ENCODE data around the gene GJB4.

The GJB4 gene

GRCh38 chr1:34779962-34780361, 20.4 kb downstream of the GJB4 start:
- DNase-seq = no peak

GRCh38 chr1:34780528-34780927, 21.0 kb downstream of the GJB4 start:
- no peak for DNase-seq

- DNase-seq = peak; percentile 76
Measured at GRCh38 chr1:34781071-34781843, 21.7 kb downstream of the GJB4 start, which contains the start of gene GJB3. GJB3 (plus strand) TSS chr1:34781214; CDS start chr1:34784763, 3,549 bp downstream.

- peak; percentile 55 for DNase-seq
Measured at GRCh38 chr1:34781844-34782391, 22.4 kb downstream of the GJB4 start.

GRCh38 chr1:34784751-34785221, 25.2 kb downstream of the GJB4 start:
- no peak for DNase-seq

GRCh38 chr1:34785231-34785874, 25.8 kb downstream of the GJB4 start:
- no peak for DNase-seq

GRCh38 chr1:34785875-34786470, 26.4 kb downstream of the GJB4 start:
- no peak for DNase-seq

GRCh38 chr1:34786521-34787325, 27.2 kb downstream of the GJB4 start:
- DNase-seq = peak; percentile 89

GRCh38 chr1:34787461-34788420, 28.2 kb downstream of the GJB4 start:
- no peak for DNase-seq

- no peak for DNase-seq
Measured at GRCh38 chr1:34790985-34791384, 31.4 kb downstream of the GJB4 start.

GRCh38 chr1:34792424-34792823, 32.9 kb downstream of the GJB4 start:
- DNase-seq = no peak

GRCh38 chr1:34792868-34793727, 33.6 kb downstream of the GJB4 start, which contains the start of gene GJA4:
GJA4 (plus strand) TSS chr1:34792999; CDS start chr1:34794214, 1,215 bp downstream.
- DNase-seq = no peak

- no peak for DNase-seq
Measured at GRCh38 chr1:34794001-34794789, 34.7 kb downstream of the GJB4 start.

GRCh38 chr1:34794790-34795180, 35.2 kb downstream of the GJB4 start:
- no peak for DNase-seq

GRCh38 chr1:34795916-34796315, 36.4 kb downstream of the GJB4 start:
- no peak for DNase-seq

- no peak for DNase-seq
Measured at GRCh38 chr1:34796990-34797389, 37.5 kb downstream of the GJB4 start.

GRCh38 chr1:34800214-34800613, 40.7 kb downstream of the GJB4 start:
- DNase-seq = no peak

GRCh38 chr1:34803770-34804169, 44.2 kb downstream of the GJB4 start:
- DNase-seq = no peak

GRCh38 chr1:34806396-34806795, 46.9 kb downstream of the GJB4 start:
- no peak for DNase-seq
